ENCODE results near the gene CAPS2. TPM values are rescaled to one million over a fixed set of nuclear protein-coding genes. Genes with fewer than 3 reads are reported as not detected.

The CAPS2 gene
- total RNA-seq, 2 donors from 2014 or later: 18.7 to 23.0 TPM

DNA sequence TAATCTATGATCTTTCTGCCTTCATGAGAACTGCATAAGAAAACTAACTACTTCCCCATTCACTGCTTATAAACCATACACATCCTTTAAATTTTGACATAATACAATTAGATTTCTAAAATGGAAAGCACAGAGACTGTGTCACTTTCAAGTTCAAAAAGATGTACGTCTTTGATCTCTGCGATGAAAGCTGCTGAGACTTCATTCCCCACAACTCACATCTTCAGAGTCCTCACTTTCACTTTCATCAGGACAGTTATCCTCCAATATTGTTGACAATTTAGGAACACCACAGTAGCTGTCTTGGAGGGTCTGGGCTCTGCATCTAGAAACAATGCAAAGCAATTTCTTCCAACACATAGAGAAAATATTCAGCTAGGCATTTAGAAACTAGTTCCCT, 72.6 kb downstream of the CAPS2 start:
- Histone ChIP-seq H3K9me3 (no peaks in the 10 kb centered on the region), H3K4me3 (no peak overlapping the region), H3K36me3 (no peaks in the 10 kb centered on the region), H3K27me3 (replicated peaks; ENCODE audit: insufficient read depth) (no peaks in the 10 kb centered on the region), H3K4me1 (ENCODE audit: control insufficient read depth in 1 of 2, low read depth in 2 of 2) (no peaks in the 10 kb centered on the region), H3K27ac (no peak overlapping the region)
- TF ChIP-seq, protein P1, sequence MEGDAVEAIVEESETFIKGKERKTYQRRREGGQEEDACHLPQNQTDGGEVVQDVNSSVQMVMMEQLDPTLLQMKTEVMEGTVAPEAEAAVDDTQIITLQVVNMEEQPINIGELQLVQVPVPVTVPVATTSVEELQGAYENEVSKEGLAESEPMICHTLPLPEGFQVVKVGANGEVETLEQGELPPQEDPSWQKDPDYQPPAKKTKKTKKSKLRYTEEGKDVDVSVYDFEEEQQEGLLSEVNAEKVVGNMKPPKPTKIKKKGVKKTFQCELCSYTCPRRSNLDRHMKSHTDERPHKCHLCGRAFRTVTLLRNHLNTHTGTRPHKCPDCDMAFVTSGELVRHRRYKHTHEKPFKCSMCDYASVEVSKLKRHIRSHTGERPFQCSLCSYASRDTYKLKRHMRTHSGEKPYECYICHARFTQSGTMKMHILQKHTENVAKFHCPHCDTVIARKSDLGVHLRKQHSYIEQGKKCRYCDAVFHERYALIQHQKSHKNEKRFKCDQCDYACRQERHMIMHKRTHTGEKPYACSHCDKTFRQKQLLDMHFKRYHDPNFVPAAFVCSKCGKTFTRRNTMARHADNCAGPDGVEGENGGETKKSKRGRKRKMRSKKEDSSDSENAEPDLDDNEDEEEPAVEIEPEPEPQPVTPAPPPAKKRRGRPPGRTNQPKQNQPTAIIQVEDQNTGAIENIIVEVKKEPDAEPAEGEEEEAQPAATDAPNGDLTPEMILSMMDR (IDR thresholded peaks at IDR 0.05): no peak
- no peak for ATAC-seq (ENCODE audit: insufficient number of reproducible peaks, low FRiP score, low read depth)
- no peak for DNase-seq (ENCODE audit: low spot score)

DNA sequence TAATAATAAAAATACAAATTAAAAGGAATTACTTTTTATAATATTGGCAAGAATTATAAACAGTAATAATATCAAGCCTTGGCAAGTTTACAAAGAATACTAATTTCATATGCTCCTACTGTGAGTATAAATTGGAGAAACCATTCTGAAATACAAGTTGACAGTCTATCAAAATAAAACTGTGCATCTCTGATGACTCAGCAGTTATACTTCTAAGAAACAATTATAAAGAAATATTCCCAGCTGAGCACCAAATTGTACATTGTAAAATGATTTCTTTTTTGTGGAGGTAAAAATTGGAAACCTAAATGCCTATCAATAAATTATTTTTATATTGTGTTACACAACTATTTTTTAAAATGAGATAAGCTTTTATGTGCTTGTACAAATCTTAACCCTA, 85.0 kb downstream of the CAPS2 start:
- DNase-seq (ENCODE audit: low spot score) (no peak), ATAC-seq (ENCODE audit: insufficient number of reproducible peaks, low FRiP score, low read depth) (no peak)
- Histone ChIP-seq H3K36me3 (no peaks in the 10 kb centered on the region), H3K27me3 (replicated peaks; ENCODE audit: insufficient read depth) (no peaks in the 10 kb centered on the region), H3K9me3 (no peaks in the 10 kb centered on the region), H3K4me1 (ENCODE audit: control insufficient read depth in 1 of 2, low read depth in 2 of 2) (no peaks in the 10 kb centered on the region), H3K27ac (no peak overlapping the region), H3K4me3 (no peak overlapping the region)
- TF ChIP-seq, protein P1 (IDR thresholded peaks at IDR 0.05): no peak

DNA sequence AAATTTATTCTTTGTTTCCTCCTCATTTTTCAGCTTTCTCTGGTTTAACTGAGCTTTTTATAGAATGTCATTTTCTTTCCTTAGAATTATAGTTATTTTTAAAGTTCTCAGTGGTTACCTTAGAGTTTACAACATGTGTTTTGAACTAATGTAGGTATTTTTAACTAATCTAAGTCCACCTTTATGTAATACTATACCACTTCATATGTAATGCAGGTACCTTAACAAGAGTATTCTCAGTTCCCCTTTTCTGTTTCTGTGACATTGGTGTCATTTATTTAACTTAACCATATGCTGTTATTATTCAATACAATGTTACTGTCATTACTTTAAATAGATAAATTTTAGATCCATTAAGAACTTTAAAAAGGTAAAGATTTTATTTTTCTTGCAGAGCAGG, 90.1 kb downstream of the CAPS2 start:
- no peaks in the 10 kb centered on the region for H3K27me3 ChIP-seq (replicated peaks; ENCODE audit: insufficient read depth)
- H3K4me3 ChIP-seq: no peak overlapping the region
- TF ChIP-seq, protein P1 (IDR thresholded peaks at IDR 0.05): no peak
- H3K36me3 ChIP-seq: no peaks in the 10 kb centered on the region
- no peak for ATAC-seq (ENCODE audit: insufficient number of reproducible peaks, low FRiP score, low read depth)
- H3K4me1 ChIP-seq (ENCODE audit: control insufficient read depth in 1 of 2, low read depth in 2 of 2): no peaks in the 10 kb centered on the region
- DNase-seq (ENCODE audit: low spot score): no peak
- no peaks in the 10 kb centered on the region for H3K9me3 ChIP-seq
- H3K27ac ChIP-seq: no peak overlapping the region

DNA sequence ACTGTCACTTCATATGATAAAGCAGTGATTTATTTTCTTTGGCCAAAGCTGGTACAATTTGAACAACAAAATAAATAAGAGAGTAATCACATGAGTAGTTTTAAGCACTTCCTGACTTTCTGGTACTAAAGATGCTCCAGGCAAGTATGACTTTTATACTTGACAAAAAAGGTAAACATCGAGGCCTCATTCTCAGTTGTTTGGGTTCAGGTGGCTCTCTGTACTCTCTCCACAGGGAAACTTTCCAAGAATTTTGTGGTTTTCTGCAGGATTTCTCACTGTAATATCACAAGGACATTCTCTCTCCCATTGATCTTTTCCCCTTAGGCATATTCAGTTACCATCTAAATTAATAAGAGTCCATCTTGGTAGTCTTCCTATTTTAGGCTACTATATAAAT, 93.9 kb downstream of the CAPS2 start:
- Histone ChIP-seq H3K27ac (no peak overlapping the region), H3K36me3 (no peaks in the 10 kb centered on the region), H3K9me3 (no peaks in the 10 kb centered on the region), H3K4me3 (no peak overlapping the region), H3K4me1 (ENCODE audit: control insufficient read depth in 1 of 2, low read depth in 2 of 2) (no peaks in the 10 kb centered on the region), H3K27me3 (replicated peaks; ENCODE audit: insufficient read depth) (no peaks in the 10 kb centered on the region)
- TF ChIP-seq, protein P1 (IDR thresholded peaks at IDR 0.05): no peak
- ATAC-seq (ENCODE audit: insufficient number of reproducible peaks, low FRiP score, low read depth) (no peak), DNase-seq (ENCODE audit: low spot score) (no peak)

DNA sequence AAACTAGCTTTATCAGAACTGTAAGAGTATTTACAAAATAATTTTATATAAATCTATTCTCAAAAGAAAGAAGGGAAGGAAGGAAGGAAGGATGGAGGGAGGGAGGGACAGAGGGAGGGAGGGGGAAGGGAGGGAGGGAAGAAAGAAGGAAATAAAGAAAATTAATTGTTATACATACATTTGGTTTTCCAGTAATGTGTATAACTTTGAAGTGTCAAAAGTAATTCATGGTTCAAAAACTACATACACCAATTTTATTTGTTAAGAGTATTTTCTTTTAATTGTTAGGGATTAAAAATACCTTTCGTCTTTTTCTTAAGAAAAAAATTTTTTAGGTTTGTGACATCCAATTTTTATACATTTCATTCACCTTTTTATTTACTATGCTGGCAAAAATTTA, 103.0 kb downstream of the CAPS2 start:
- no peak overlapping the region for H3K27ac ChIP-seq
- TF ChIP-seq, protein P1 (IDR thresholded peaks at IDR 0.05): no peak
- DNase-seq (ENCODE audit: low spot score) (no peak), ATAC-seq (ENCODE audit: insufficient number of reproducible peaks, low FRiP score, low read depth) (no peak)
- no peaks in the 10 kb centered on the region for H3K4me1 ChIP-seq (ENCODE audit: control insufficient read depth in 1 of 2, low read depth in 2 of 2)
- no peaks in the 10 kb centered on the region for H3K27me3 ChIP-seq (replicated peaks; ENCODE audit: insufficient read depth)
- peaks cover 4% of the 10 kb centered on the region for H3K9me3 ChIP-seq
- no peak overlapping the region for H3K4me3 ChIP-seq
- H3K36me3 ChIP-seq: no peaks in the 10 kb centered on the region

Other genes starting within 250 kb of the CAPS2 start
- not detected for gene KCNC2, start 120.5 kb downstream of the CAPS2 start, total RNA-seq
- gene GLIPR1L1, start 4.3 kb upstream of the CAPS2 start, total RNA-seq: not detected
- gene GLIPR1L2, start 60.8 kb upstream of the CAPS2 start, total RNA-seq: 1 to 10 TPM in 1 of 2 donors, under 1 TPM in 1; 0.41 to 1.8 TPM
- 100 to 1,000 TPM in 1 of 2 donors, 10 to 100 TPM in 1; 66.9 to 103 TPM for gene GLIPR1, start 150.4 kb upstream of the CAPS2 start, total RNA-seq
- 10 to 100 TPM; 30.6 to 46.8 TPM for gene KRR1, start 181.3 kb upstream of the CAPS2 start, total RNA-seq

Measured in thoracic aorta (tissue), 2 donors.